ENCODE data around the gene RIOK3.
"Not testable (repeated sequence)": the region's sequence is repeated elsewhere in the genome, so short reads cannot be mapped to it uniquely, and the experiment has no call there.

RIOK3 gene

GRCh38 chr18:23452347-23452727 lies 750 bp upstream of the RIOK3 start:
- no peak for DNase-seq

GRCh38 chr18:23453680-23454058 lies 582 bp downstream of the RIOK3 start:
- no peak for DNase-seq

GRCh38 chr18:23456835-23457234 lies 3.7 kb downstream of the RIOK3 start:
- no peak for DNase-seq

GRCh38 chr18:23458830-23459529 lies 5.9 kb downstream of the RIOK3 start:
- no peak for DNase-seq

- no peak for DNase-seq
Observed at GRCh38 chr18:23459530-23459921, 6.4 kb downstream of the RIOK3 start.

- no peak for DNase-seq
Observed at GRCh38 chr18:23460285-23461273, 7.5 kb downstream of the RIOK3 start.

GRCh38 chr18:23462876-23463275 lies 9.8 kb downstream of the RIOK3 start:
- no peak for DNase-seq

- no peak for DNase-seq
Observed at GRCh38 chr18:23468753-23469459, 15.8 kb downstream of the RIOK3 start.

- DNase-seq, result no peak
Observed at GRCh38 chr18:23470620-23471387, 17.7 kb downstream of the RIOK3 start.

GRCh38 chr18:23471486-23471885 lies 18.4 kb downstream of the RIOK3 start:
- no peak for DNase-seq

- DNase-seq, result no peak
Observed at GRCh38 chr18:23479829-23480505, 26.9 kb downstream of the RIOK3 start.

GRCh38 chr18:23484561-23485182 lies 31.6 kb downstream of the RIOK3 start:
- DNase-seq, result no peak

GRCh38 chr18:23485386-23485785 lies 32.3 kb downstream of the RIOK3 start:
- DNase-seq, result no peak

- DNase-seq, result peak; percentile 26
Observed at GRCh38 chr18:23487738-23488570, 34.9 kb downstream of the RIOK3 start.

- DNase-seq, result not testable (repeated sequence)
Observed at GRCh38 chr18:23489586-23489985, 36.5 kb downstream of the RIOK3 start.

- DNase-seq, result no peak
Observed at GRCh38 chr18:23493654-23494053, 40.6 kb downstream of the RIOK3 start.

- no peak for DNase-seq
Observed at GRCh38 chr18:23494992-23495391, 41.9 kb downstream of the RIOK3 start.

GRCh38 chr18:23495723-23496440 lies 42.8 kb downstream of the RIOK3 start:
- DNase-seq, result no peak

- DNase-seq, result no peak
Observed at GRCh38 chr18:23498117-23498516, 45.0 kb downstream of the RIOK3 start.

- peak; percentile 53 for DNase-seq
Observed at GRCh38 chr18:23498877-23499276, 45.8 kb downstream of the RIOK3 start.

All from activated CD4-positive, alpha-beta T cell treated with anti-CD3 and anti-CD28 coated beads for 1 hour (primary cell).